Measurements from ENCODE around the gene DUSP10. TPM values are rescaled to one million over a fixed set of nuclear protein-coding genes. Genes with fewer than 3 reads are reported as not detected.

The DUSP10 gene
- total and polyA plus RNA-seq, 2 donors (not counting 1 experiment from before 2014, with no cell fraction given) = 22.8 to 37.7 TPM

GRCh38 chr1:221675880-221676800 lies 65.7 kb downstream of the DUSP10 start:
- ATAC-seq (ENCODE audit: low read depth) (no peak), DNase-seq (no peak)
- H3K27me3 Mint-ChIP-seq = no peaks in the 10 kb centered on the region
- CTCF ChIA-PET = no interaction called here
- no peak overlapping the region for H3K27ac Mint-ChIP-seq
- Histone ChIP-seq H3K9me3 (ENCODE audit: control extremely low read depth in 1 of 3, control insufficient read depth in 2 of 3, insufficient read depth in 1 of 3, low read length in 2 of 3) (peaks cover 0 to 7% (median 6%) of the 10 kb centered on the region in 3 donors), H3K9ac (ENCODE audit: low read length) (no peak overlapping the region), H3K79me2 (ENCODE audit: control insufficient read depth, insufficient read depth, low read length) (no peaks in the 10 kb centered on the region), H3K4me3 (ENCODE audit: control extremely low read depth in 1 of 5, extremely low read depth in 1 of 5, insufficient read depth in 1 of 5, low read depth in 2 of 5, low read length in 4 of 5) (no peak overlapping the region), H3K27ac (ENCODE audit: low read length in 2 of 2) (no peak overlapping the region), H3K4me2 (replicated peaks; ENCODE audit: low read depth, low read length, poor library complexity, severe bottlenecking) (no peak overlapping the region), H3K36me3 (replicated peaks in 1 of 2; ENCODE audit: control extremely low read depth in 1 of 2, control insufficient read depth in 1 of 2, extremely low read depth in 1 of 2, insufficient read depth in 2 of 2, low read length in 1 of 2) (no peaks in the 10 kb centered on the region), H3K27me3 (replicated peaks in 1 of 4; ENCODE audit: control extremely low read depth in 1 of 4, control insufficient read depth in 3 of 4, insufficient read depth in 4 of 4, low read length in 3 of 4) (no peaks in the 10 kb centered on the region), H2AFZ (ENCODE audit: insufficient read depth, low read depth, low read length, poor library complexity, severe bottlenecking) (no peak overlapping the region), H4K20me1 (ENCODE audit: control insufficient read depth, insufficient read depth, low read length, poor library complexity, severe bottlenecking) (no peaks in the 10 kb centered on the region), H3K4me1 (ENCODE audit: control insufficient read depth in 2 of 2, insufficient read depth in 2 of 2, low read length in 2 of 2) (no peaks in the 10 kb centered on the region)
- 83% methylated on average over 2 of the region's 5 CpGs for WGBS (ENCODE audit: insufficient coverage)
- no peak for TF ChIP-seq CTCF (IDR thresholded peaks at IDR 0.05)
- TF ChIP-seq EZH2 (IDR thresholded peaks at IDR 0.05; ENCODE audit: borderline replicate concordance, insufficient read depth, low read depth, low read length, poor library complexity, severe bottlenecking) = no peak
- peaks cover 10% of the 10 kb centered on the region for H3K9me3 Mint-ChIP-seq (ENCODE audit: insufficient read depth)
- intact Hi-C loops (cut with micrococcal nuclease) = no loop called here
- POLR2A ChIA-PET = no interaction called here
- no peak overlapping the region for H3K4me3 Mint-ChIP-seq
- H3K4me1 Mint-ChIP-seq = no peaks in the 10 kb centered on the region

- no peak overlapping the region for H3K4me3 ChIP-seq (ENCODE audit: control extremely low read depth in 1 of 5, extremely low read depth in 1 of 5, insufficient read depth in 1 of 5, low read depth in 2 of 5, low read length in 4 of 5)
- ATAC-seq (ENCODE audit: low read depth) (no peak), DNase-seq (no peak)
- ChIA-PET CTCF (no interaction called here), POLR2A (no interaction called here)
- no peak overlapping the region for H2AFZ ChIP-seq (ENCODE audit: insufficient read depth, low read depth, low read length, poor library complexity, severe bottlenecking)
- Mint-ChIP-seq H3K27ac (no peak overlapping the region), H3K4me1 (no peaks in the 10 kb centered on the region), H3K9me3 (ENCODE audit: insufficient read depth) (no peaks in the 10 kb centered on the region), H3K4me3 (no peak overlapping the region), H3K27me3 (no peaks in the 10 kb centered on the region)
- no peaks in the 10 kb centered on the region for H3K4me1 ChIP-seq (ENCODE audit: control insufficient read depth in 2 of 2, insufficient read depth in 2 of 2, low read length in 2 of 2)
- H3K27ac ChIP-seq (ENCODE audit: low read length in 2 of 2) = no peak overlapping the region
- H3K4me2 ChIP-seq (replicated peaks; ENCODE audit: low read depth, low read length, poor library complexity, severe bottlenecking) = no peak overlapping the region
- intact Hi-C loops (cut with micrococcal nuclease) = no loop called here
- H3K36me3 ChIP-seq (replicated peaks in 1 of 2; ENCODE audit: control extremely low read depth in 1 of 2, control insufficient read depth in 1 of 2, extremely low read depth in 1 of 2, insufficient read depth in 2 of 2, low read length in 1 of 2) = no peaks in the 10 kb centered on the region
- H3K9me3 ChIP-seq (ENCODE audit: control extremely low read depth in 1 of 3, control insufficient read depth in 2 of 3, insufficient read depth in 1 of 3, low read length in 2 of 3) = peaks cover 0 to 2% (median 0%) of the 10 kb centered on the region in 3 donors
- H3K79me2 ChIP-seq (ENCODE audit: control insufficient read depth, insufficient read depth, low read length) = no peaks in the 10 kb centered on the region
- no peak for TF ChIP-seq CTCF (IDR thresholded peaks at IDR 0.05)
- TF ChIP-seq EZH2 (IDR thresholded peaks at IDR 0.05; ENCODE audit: borderline replicate concordance, insufficient read depth, low read depth, low read length, poor library complexity, severe bottlenecking) = no peak
- WGBS (ENCODE audit: insufficient coverage) = no CpG with 5 or more reads among the region's 3 CpGs
- H3K27me3 ChIP-seq (replicated peaks in 1 of 4; ENCODE audit: control extremely low read depth in 1 of 4, control insufficient read depth in 3 of 4, insufficient read depth in 4 of 4, low read length in 3 of 4) = no peaks in the 10 kb centered on the region
- no peak overlapping the region for H3K9ac ChIP-seq (ENCODE audit: low read length)
- H4K20me1 ChIP-seq (ENCODE audit: control insufficient read depth, insufficient read depth, low read length, poor library complexity, severe bottlenecking) = no peaks in the 10 kb centered on the region
Measured at GRCh38 chr1:221672965-221673364, 68.9 kb downstream of the DUSP10 start.

Measured in B cell (primary cell).